Measurements from ENCODE around the gene CDC123. TPM values are rescaled to one million over a fixed set of nuclear protein-coding genes. Genes with fewer than 3 reads are reported as not detected.

Gene CDC123
- polyA plus RNA-seq, 1 donor (not counting 4 experiments of a cell fraction or from before 2014, with no cell fraction given) = 146 TPM

DNA sequence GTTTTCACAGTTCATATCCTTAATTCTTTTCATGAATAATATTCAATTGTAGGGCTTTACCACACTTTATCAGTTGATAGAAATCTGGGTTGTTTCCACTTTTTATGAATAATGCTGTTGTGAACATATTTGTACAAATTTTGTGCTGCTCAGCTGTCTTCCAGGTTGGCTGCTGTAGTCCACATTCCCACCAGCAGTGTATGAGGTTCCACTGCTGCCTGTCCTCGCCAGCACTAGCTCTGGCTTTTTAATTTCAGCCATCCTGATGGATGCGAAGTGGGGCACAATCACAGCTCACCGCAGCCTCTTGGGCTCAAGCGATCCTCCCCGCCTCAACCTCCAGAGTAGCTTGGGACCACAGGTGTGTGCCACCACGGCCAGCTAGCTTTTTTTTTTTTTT, 33.1 kb upstream of the CDC123 start:
- no peaks in the 10 kb centered on the region for H3K79me2 ChIP-seq (ENCODE audit: control insufficient read depth, insufficient read depth, low read length)
- H3K9me3 ChIP-seq (ENCODE audit: control insufficient read depth, low read depth, low read length) = no peaks in the 10 kb centered on the region
- H3K4me1 ChIP-seq (ENCODE audit: control insufficient read depth, extremely low read depth, insufficient read depth, low read length) = no peaks in the 10 kb centered on the region
- no peak for FAIRE-seq
- H3K9ac ChIP-seq (ENCODE audit: control insufficient read depth, extremely low read depth, insufficient read depth, low read length) = no peak overlapping the region
- dilution Hi-C loops (cut with MboI; ENCODE audit: extremely low pct_ligation_motif_present, low sequenced_read_pairs) = no loop called here
- H3K4me2 ChIP-seq (ENCODE audit: control insufficient read depth, extremely low read depth, insufficient read depth, low read depth, low read length) = no peak overlapping the region
- H3K36me3 ChIP-seq (ENCODE audit: control insufficient read depth in 2 of 2, extremely low read depth in 1 of 2, insufficient read depth in 2 of 2, low read length in 2 of 2) = peaks cover 6 to 13% of the 10 kb centered on the region in 2 experiments
- TF ChIP-seq EZH2 (IDR thresholded peaks at IDR 0.05; ENCODE audit: low read length) = no peak
- TF ChIP-seq CTCF (optimal IDR thresholded peaks at IDR 0.05 in 1 of 3, IDR thresholded peaks at IDR 0.05 in 1 of 3, conservative IDR thresholded peaks at IDR 0.05 in 1 of 3; ENCODE audit: extremely low read depth in 1 of 3, insufficient read depth in 2 of 3, low read length in 3 of 3) = no peak
- no peak overlapping the region for H3K4me3 ChIP-seq (ENCODE audit: control insufficient read depth in 2 of 3, extremely low read depth in 1 of 3, insufficient read depth in 2 of 3, low read depth in 1 of 3, low read length in 3 of 3)
- H3K27me3 ChIP-seq (ENCODE audit: control insufficient read depth, extremely low read depth, insufficient read depth, low read length) = no peaks in the 10 kb centered on the region
- no peak for DNase-seq (ENCODE audit: low read depth, low spot score)
- no peaks in the 10 kb centered on the region for H3K9me1 ChIP-seq (ENCODE audit: control insufficient read depth, extremely low read depth, insufficient read depth, low read length)
- H4K20me1 ChIP-seq (ENCODE audit: control insufficient read depth, extremely low read depth, insufficient read depth, low read length) = peaks cover 2% of the 10 kb centered on the region
- H3K27ac ChIP-seq (ENCODE audit: control insufficient read depth, insufficient read depth, low read length) = no peak overlapping the region
- no peak overlapping the region for H2AFZ ChIP-seq (ENCODE audit: control insufficient read depth, low read length)

DNA sequence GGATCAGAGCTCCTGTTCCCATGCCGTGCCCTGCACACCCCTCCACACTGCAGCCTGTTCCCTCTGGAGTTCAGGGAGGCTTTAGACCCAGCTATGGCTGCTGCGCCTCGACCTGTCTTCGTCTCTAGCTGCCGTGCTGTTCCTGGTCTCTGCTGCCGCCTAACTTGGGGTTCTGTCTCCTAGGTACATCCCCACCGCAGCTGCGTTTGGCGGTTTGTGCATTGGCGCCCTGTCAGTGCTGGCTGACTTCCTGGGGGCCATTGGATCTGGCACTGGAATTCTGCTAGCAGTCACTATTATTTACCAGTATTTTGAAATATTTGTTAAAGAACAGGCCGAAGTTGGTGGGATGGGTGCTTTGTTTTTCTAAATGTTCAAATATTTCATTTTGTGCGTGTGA, 31.9 kb upstream of the CDC123 start:
- H3K4me3 ChIP-seq (ENCODE audit: control insufficient read depth in 2 of 3, extremely low read depth in 1 of 3, insufficient read depth in 2 of 3, low read depth in 1 of 3, low read length in 3 of 3) = no peak overlapping the region
- dilution Hi-C loops (cut with MboI; ENCODE audit: extremely low pct_ligation_motif_present, low sequenced_read_pairs) = no loop called here
- DNase-seq (ENCODE audit: low read depth, low spot score) (no peak), FAIRE-seq (no peak)
- H3K27ac ChIP-seq (ENCODE audit: control insufficient read depth, insufficient read depth, low read length) = no peak overlapping the region
- H3K27me3 ChIP-seq (ENCODE audit: control insufficient read depth, extremely low read depth, insufficient read depth, low read length) = no peaks in the 10 kb centered on the region
- H3K9ac ChIP-seq (ENCODE audit: control insufficient read depth, extremely low read depth, insufficient read depth, low read length) = no peak overlapping the region
- H3K36me3 ChIP-seq (ENCODE audit: control insufficient read depth in 2 of 2, extremely low read depth in 1 of 2, insufficient read depth in 2 of 2, low read length in 2 of 2) = peaks cover 6 to 10% of the 10 kb centered on the region in 2 experiments
- H3K79me2 ChIP-seq (ENCODE audit: control insufficient read depth, insufficient read depth, low read length) = no peaks in the 10 kb centered on the region
- no peak overlapping the region for H3K4me2 ChIP-seq (ENCODE audit: control insufficient read depth, extremely low read depth, insufficient read depth, low read depth, low read length)
- no peaks in the 10 kb centered on the region for H3K9me1 ChIP-seq (ENCODE audit: control insufficient read depth, extremely low read depth, insufficient read depth, low read length)
- H2AFZ ChIP-seq (ENCODE audit: control insufficient read depth, low read length) = no peak overlapping the region
- no peak for TF ChIP-seq CTCF (optimal IDR thresholded peaks at IDR 0.05 in 1 of 3, IDR thresholded peaks at IDR 0.05 in 1 of 3, conservative IDR thresholded peaks at IDR 0.05 in 1 of 3; ENCODE audit: extremely low read depth in 1 of 3, insufficient read depth in 2 of 3, low read length in 3 of 3)
- no peaks in the 10 kb centered on the region for H3K4me1 ChIP-seq (ENCODE audit: control insufficient read depth, extremely low read depth, insufficient read depth, low read length)
- H3K9me3 ChIP-seq (ENCODE audit: control insufficient read depth, low read depth, low read length) = no peaks in the 10 kb centered on the region
- peaks cover 2% of the 10 kb centered on the region for H4K20me1 ChIP-seq (ENCODE audit: control insufficient read depth, extremely low read depth, insufficient read depth, low read length)

Measured in keratinocyte (primary cell).